ENCODE measurements around the gene TFAP2A. TPM values are rescaled to one million over a fixed set of nuclear protein-coding genes. Genes with fewer than 3 reads are reported as not detected.

The TFAP2A gene
- total RNA-seq, 1 experiment from 2014 or later = 0.42 TPM

DNA sequence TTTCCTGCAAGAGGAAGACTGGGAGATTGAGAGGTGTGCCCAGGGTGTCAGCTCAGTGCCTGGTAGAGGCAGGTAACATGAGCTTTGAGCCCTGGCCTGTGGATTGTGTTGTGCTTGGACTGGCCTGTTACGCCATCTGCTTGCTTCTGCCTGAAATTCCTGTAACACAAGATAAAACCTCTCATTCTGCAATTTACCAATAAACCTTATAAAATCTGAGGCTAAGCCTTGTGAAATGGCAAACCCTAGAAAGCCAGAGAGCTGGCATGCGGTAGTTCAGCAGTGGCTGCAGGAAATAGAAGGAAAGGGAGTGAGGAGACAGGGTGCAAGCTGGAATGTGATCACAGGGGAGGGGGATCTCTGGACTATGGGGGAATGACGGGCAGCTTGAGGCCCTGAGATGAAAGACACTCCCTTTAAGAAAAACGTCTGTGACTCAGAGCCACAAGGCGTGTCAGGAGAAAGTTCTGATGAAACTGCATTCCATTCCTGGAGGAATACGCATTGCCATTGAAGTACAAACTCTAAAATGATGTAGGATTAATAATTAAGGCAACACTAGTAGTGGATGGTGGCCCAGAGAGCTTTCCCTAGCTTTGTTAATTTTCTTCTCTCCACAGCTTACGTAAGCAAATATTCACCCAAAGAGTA, 26.3 kb upstream of the TFAP2A start:
- DNase-seq (ENCODE audit: low spot score) (no peak), ATAC-seq (no peak)
- CTCF ChIA-PET = interaction anchor here (0.8 to 1.2 kb wide), 3 partner anchors 11 to 24 kb away, joined by 3 read pairs; no protein-coding TSS in a partner anchor
- H3K27me3 Mint-ChIP-seq (ENCODE audit: low read depth) = no peaks in the 10 kb centered on the region; the same call in none of the 2 replicates
- H3K4me3 Mint-ChIP-seq = no peak overlapping the region
- H3K4me1 Mint-ChIP-seq = peaks cover 3% of the 10 kb centered on the region; the same call in 1 of the 2 replicates
- peaks cover 14% of the 10 kb centered on the region for H3K9me3 Mint-ChIP-seq
- H3K36me3 Mint-ChIP-seq = no peaks in the 10 kb centered on the region
- POLR2A ChIA-PET = no interaction called here
- no peak overlapping the region for H3K27ac Mint-ChIP-seq
- TF ChIP-seq TEAD1 (CRISPR knock-in tag; IDR thresholded peaks at IDR 0.05) (no peak), ATF1 (CRISPR knock-in tag; IDR thresholded peaks at IDR 0.05) (no peak)
- TF ChIP-seq, protein P1, sequence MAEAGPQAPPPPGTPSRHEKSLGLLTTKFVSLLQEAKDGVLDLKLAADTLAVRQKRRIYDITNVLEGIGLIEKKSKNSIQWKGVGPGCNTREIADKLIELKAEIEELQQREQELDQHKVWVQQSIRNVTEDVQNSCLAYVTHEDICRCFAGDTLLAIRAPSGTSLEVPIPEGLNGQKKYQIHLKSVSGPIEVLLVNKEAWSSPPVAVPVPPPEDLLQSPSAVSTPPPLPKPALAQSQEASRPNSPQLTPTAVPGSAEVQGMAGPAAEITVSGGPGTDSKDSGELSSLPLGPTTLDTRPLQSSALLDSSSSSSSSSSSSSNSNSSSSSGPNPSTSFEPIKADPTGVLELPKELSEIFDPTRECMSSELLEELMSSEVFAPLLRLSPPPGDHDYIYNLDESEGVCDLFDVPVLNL (CRISPR knock-in tag; IDR thresholded peaks at IDR 0.05; ENCODE audit: borderline replicate concordance, low read depth) = no peak

DNA sequence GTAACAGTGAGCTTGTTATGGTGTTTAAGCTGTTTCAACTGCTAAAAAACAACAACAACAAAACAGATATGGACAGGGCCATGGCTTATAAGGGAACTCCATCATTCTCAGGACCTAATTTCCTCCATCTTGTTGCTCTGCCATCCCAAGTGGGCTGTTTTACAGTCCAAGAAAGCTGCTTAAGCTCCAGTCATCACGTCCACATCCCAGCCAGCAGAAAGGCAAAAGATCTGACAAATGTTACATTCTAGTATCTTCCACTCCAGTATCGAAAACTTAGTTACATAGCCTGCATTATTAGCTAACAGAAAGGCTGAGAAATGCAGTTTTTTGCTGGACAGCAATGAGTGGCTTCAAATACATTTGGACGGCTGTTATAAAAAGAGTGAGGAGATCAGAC, 23.0 kb upstream of the TFAP2A start:
- DNase-seq (ENCODE audit: low spot score) (no peak), ATAC-seq (no peak)
- Mint-ChIP-seq H3K27ac (no peak overlapping the region), H3K27me3 (ENCODE audit: low read depth) (peaks cover 7% of the 10 kb centered on the region), H3K4me3 (no peak overlapping the region), H3K36me3 (no peaks in the 10 kb centered on the region), H3K9me3 (peaks cover 14% of the 10 kb centered on the region), H3K4me1 (peaks cover 15% of the 10 kb centered on the region)
- POLR2A ChIA-PET = no interaction called here
- peak; percentile 58; the same call in 1 of the 2 replicates for TF ChIP-seq GTF2I (CRISPR knock-in tag; conservative IDR thresholded peaks at IDR 0.05)
- TF ChIP-seq, protein P2, sequence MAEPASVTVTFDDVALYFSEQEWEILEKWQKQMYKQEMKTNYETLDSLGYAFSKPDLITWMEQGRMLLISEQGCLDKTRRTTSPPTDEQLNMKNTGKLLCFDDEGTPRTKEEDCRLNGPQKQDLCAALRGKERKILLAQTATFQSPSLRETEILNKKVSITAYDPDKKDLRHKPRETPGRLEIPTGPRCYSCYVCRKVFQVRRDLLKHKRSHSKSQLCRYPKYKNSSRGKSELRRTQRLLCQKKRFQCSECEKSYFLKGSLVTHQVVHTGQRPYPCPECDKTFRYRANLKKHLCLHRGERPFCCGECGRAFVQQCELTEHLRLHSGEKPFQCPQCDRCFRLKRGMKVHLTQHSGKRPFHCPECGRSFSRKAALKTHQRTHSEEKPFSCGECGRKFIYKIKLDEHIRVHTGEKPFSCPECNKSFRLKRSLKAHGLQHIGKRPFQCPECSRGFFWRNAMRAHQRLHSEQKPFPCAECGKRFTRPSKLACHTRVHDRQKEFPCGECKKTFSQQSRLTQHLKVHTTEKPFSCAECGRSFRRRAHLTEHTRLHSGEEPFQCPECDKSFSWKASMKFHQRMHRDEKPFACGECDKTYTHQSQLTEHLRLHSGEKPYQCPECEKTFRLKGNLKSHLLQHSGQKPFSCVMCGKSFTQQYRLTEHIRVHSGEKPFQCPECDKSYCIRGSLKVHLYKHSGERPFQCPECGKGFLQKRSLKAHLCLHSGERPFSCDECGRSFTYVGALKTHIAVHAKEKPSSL (CRISPR knock-in tag; conservative IDR thresholded peaks at IDR 0.05) = no peak
- CTCF ChIA-PET = interaction anchor here (1.0 kb wide), 1 partner anchor 28 kb away, joined by 4 read pairs; no protein-coding TSS in a partner anchor

DNA sequence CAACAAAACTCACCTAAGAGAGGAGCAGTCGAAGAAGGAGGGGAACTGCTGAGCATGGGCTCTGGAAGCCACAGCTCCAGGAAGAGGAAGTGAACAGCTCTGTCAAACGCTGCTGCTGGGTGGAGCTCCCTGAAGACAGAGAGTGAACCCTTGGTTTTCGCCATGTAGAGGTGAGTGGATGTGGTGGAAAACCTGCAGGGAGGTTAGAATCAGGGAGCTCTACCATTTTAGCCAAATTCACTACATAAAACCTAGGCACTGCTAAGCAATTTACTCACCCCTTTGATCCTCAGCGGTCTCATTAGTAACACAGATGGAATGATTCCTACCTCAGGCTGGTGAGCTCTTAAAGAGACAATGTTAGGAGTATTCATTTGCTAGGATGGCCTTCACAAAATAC, 19.4 kb upstream of the TFAP2A start:
- peaks cover 30% of the 10 kb centered on the region for H3K4me1 Mint-ChIP-seq
- H3K9me3 Mint-ChIP-seq = 0 out of 2 replicates have a peak, but pooled peaks cover 5% of the 10 kb centered on the region
- no peak for TF ChIP-seq CREB1 (CRISPR knock-in tag; IDR thresholded peaks at IDR 0.05)
- TF ChIP-seq PRDM15 (CRISPR knock-in tag; IDR thresholded peaks at IDR 0.05) = no peak
- no peak for TF ChIP-seq FOXJ3 (CRISPR knock-in tag; IDR thresholded peaks at IDR 0.05; ENCODE audit: borderline replicate concordance)
- no peak for TF ChIP-seq NR3C1 (CRISPR knock-in tag; conservative IDR thresholded peaks at IDR 0.05; ENCODE audit: low read depth)
- no peaks in the 10 kb centered on the region for H3K36me3 Mint-ChIP-seq
- POLR2A ChIA-PET = interaction anchor here (0.6 kb wide), 1 partner anchor 288 kb away, joined by 6 read pairs; the partner anchor contains the start of gene TMEM14C
- no peak for ATAC-seq
- peaks cover 22% of the 10 kb centered on the region for H3K27me3 Mint-ChIP-seq (ENCODE audit: low read depth)
- no peak for DNase-seq (ENCODE audit: low spot score)
- CTCF ChIA-PET = interaction anchor here (0.6 to 3.5 kb wide), 9 partner anchors 8 to 1181 kb away, joined by 3 to 34 read pairs (median 3); no protein-coding TSS in a partner anchor
- no peak overlapping the region for H3K4me3 Mint-ChIP-seq
- no peak overlapping the region for H3K27ac Mint-ChIP-seq

- ATAC-seq (no peak), DNase-seq (ENCODE audit: low spot score) (no peak)
- H3K27ac Mint-ChIP-seq = no peak overlapping the region
- H3K9me3 Mint-ChIP-seq = 0 out of 2 replicates have a peak, but pooled peaks cover 5% of the 10 kb centered on the region
- H3K36me3 Mint-ChIP-seq = no peaks in the 10 kb centered on the region
- ChIA-PET POLR2A (interaction anchor here (0.7 kb wide), 1 partner anchor 12 kb away, joined by 3 read pairs; no protein-coding TSS in a partner anchor), CTCF (interaction anchor here (3.5 kb wide), 1 partner anchor 13 kb away, joined by 34 read pairs; no protein-coding TSS in a partner anchor)
- peaks cover 30% of the 10 kb centered on the region for H3K27me3 Mint-ChIP-seq (ENCODE audit: low read depth)
- peaks cover 30% of the 10 kb centered on the region for H3K4me1 Mint-ChIP-seq
- no peak overlapping the region for H3K4me3 Mint-ChIP-seq
- no peak for TF ChIP-seq AFF4 (CRISPR knock-in tag; IDR thresholded peaks at IDR 0.05; ENCODE audit: borderline replicate concordance)
- TF ChIP-seq GRHL2 (CRISPR knock-in tag; IDR thresholded peaks at IDR 0.05; ENCODE audit: insufficient replicate concordance, severe bottlenecking) = no peak
- TF ChIP-seq ZNF263 (CRISPR knock-in tag; IDR thresholded peaks at IDR 0.05; ENCODE audit: low read depth) = no peak
- TF ChIP-seq ZNF423 (CRISPR knock-in tag; IDR thresholded peaks at IDR 0.05) = no peak
- no peak for TF ChIP-seq RORB (CRISPR knock-in tag; IDR thresholded peaks at IDR 0.05)
- TF ChIP-seq ZNF396 (CRISPR knock-in tag; IDR thresholded peaks at IDR 0.05; ENCODE audit: borderline replicate concordance) = no peak
- TF ChIP-seq ETV6 (CRISPR knock-in tag; IDR thresholded peaks at IDR 0.05) = no peak
- TF ChIP-seq CREM (CRISPR knock-in tag; IDR thresholded peaks at IDR 0.05) = no peak
Measured at GRCh38 chr6:10433322-10433721, 18.4 kb upstream of the TFAP2A start.

All from WTC11 (cell line).